Prostate gland (tissue), 2 donors: ENCODE data around the gene CDT1.

Source experiments
- POLR2A ChIP-seq: fragments of 450-650 bp; IDR thresholded peaks from one replicate; pipeline ENCODE4 v1.6.1; 2016; ENCODE audit warnings: antibody characterized with exemption, mild to moderate bottlenecking
- POLR2AphosphoS5 ChIP-seq: sonication (generic); formaldehyde crosslinking; IDR thresholded peaks from one replicate; pipeline ENCODE4 v1.6.1; 2017; ENCODE audit warnings: antibody characterized with exemption
- TF ChIP-seq, protein P1 (sequence below), 4 experiments: fragments of 200-600 bp in 2 of 4; fragments of 450-650 bp in 2 of 4; sonication (generic) in 2 of 4; IDR thresholded peaks; 1 replicate in 3 of 4; 2 replicates in 1 of 4; pipeline ENCODE4 v1.5.1; 2016 to 2019; ENCODE audit warnings: antibody characterized with exemption in 4 of 4, mild to moderate bottlenecking in 2 of 4, moderate library complexity in 2 of 4

DNA sequence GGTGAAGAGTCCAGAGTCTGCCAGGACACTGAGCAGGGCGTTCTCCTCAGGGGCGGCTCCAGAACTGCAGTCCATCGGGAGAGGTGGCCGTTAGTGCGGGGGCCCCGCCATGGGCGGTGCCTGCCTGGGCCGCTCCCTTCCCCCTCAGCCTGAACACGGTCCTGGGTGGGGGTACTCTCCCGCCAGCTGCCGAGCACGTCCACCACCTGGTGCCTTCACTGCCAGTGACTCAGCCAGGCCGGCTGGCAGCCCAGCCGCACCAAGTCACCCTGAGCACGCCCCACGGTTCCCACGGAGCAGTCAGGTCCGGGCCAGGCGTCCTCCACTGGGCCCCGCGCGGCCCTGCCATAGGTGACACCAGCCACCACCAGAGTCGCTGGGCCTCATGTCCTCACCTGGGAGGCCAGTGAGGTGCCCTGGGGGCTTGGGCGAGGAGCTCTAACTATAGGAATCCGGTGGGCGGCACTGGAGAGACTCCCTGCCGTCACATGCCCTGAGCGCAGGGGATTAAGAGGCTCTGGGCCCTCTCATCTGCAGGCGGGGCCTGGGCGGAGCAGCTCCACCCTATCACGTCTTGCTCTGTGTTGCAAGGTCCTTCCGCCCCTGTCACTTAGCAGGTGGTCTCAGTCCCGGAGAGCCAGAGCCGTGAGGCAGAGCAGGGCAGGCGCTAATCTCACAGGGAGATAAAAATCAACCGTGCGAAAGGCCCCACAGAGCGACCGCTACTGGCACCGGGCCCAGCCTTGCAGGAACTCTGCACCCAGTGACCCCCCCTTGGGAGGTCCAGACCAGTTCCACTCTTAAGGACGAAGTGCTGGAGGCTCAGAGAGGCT lies 32.9 kb upstream of the CDT1 start:
- peak; percentile 39 for TF ChIP-seq POLR2A
- TF ChIP-seq POLR2AphosphoS5, result peak; percentile 72
- TF ChIP-seq, protein P1, sequence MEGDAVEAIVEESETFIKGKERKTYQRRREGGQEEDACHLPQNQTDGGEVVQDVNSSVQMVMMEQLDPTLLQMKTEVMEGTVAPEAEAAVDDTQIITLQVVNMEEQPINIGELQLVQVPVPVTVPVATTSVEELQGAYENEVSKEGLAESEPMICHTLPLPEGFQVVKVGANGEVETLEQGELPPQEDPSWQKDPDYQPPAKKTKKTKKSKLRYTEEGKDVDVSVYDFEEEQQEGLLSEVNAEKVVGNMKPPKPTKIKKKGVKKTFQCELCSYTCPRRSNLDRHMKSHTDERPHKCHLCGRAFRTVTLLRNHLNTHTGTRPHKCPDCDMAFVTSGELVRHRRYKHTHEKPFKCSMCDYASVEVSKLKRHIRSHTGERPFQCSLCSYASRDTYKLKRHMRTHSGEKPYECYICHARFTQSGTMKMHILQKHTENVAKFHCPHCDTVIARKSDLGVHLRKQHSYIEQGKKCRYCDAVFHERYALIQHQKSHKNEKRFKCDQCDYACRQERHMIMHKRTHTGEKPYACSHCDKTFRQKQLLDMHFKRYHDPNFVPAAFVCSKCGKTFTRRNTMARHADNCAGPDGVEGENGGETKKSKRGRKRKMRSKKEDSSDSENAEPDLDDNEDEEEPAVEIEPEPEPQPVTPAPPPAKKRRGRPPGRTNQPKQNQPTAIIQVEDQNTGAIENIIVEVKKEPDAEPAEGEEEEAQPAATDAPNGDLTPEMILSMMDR (IDR thresholded peaks at IDR 0.05), result no peak
